GM12878 (cell line): ENCODE measurements around the gene RHOT1. TPM values are rescaled to one million over a fixed set of nuclear protein-coding genes. Genes with fewer than 3 reads are reported as not detected.
A peak's percentile ranks its signal among the peaks of the same experiment; 100 is the strongest.

Experiments
- ATAC-seq: fragments of 200-7000 bp; cut with Tn5 transposase; 3 replicates; pipeline ENCODE4 v1.9.1; 2020; ENCODE audit warnings: mild to moderate bottlenecking, moderate library complexity
- BruUV-seq: library from RNA; stranded (reverse); fragments of 400-500 nt; replicated peaks from 2 replicates; lab custom pipeline; 2021; lab: Mats Ljungman, UMichigan
- CTCF ChIA-PET: fragments of 300-600 bp; sonication (Branson Sonifier 250); formaldehyde crosslinking; extraction: SDS; loops from one replicate; lab custom pipeline; 2021; ENCODE audit warnings: inconsistent platforms; lab: Yijun Ruan, JAX
- POLR2A ChIA-PET: fragments of 350-600 bp; formaldehyde crosslinking; extraction: SDS; loops from one replicate; lab custom pipeline; 2021; ENCODE audit warnings: inconsistent platforms; lab: Charles Lee
- RAD21 ChIA-PET: fragments of 300-600 bp; sonication (Branson Sonifier 250); formaldehyde crosslinking; loops from one replicate; lab custom pipeline; 2023; ENCODE audit warnings: antibody characterized with exemption; ENCODE audit not compliant: unreplicated experiment; lab: Charles Lee
- SMC1A ChIA-PET: fragments of 300-600 bp; sonication (Branson Sonifier 250); formaldehyde crosslinking; loops from one replicate; lab custom pipeline; 2023; ENCODE audit not compliant: unreplicated experiment, uncharacterized antibody; lab: Charles Lee
- DNase-seq: peaks from one replicate; pipeline ENCODE4 v3.0.0-alpha.2; 2011; ENCODE audit warnings: low read depth, low spot score
- FAIRE-seq: peaks from 3 replicates; lab custom pipeline; 2011; peaks lifted over from hg19 to GRCh38; lab: Jason Lieb, UNC
- H2AFZ ChIP-seq: 2 replicates; pipeline ENCODE4 v1.6.0; 2011; ENCODE audit warnings: low read depth, low read length, control low read depth; ENCODE audit not compliant: control insufficient read depth
- H3K27ac ChIP-seq: 2 replicates; pipeline ENCODE4 v1.5.1; 2011; ENCODE audit warnings: control low read depth; ENCODE audit not compliant: control insufficient read depth, insufficient read depth
- H3K27me3 ChIP-seq, 2 experiments: replicated peaks in 1 of 2; 2 replicates each; pipeline versions ENCODE4 v1.6.0 to v1.6.1; 2011; ENCODE audit warnings: low read length in 1 of 2; ENCODE audit not compliant: control insufficient read depth in 2 of 2, insufficient read depth in 2 of 2
- H3K36me3 ChIP-seq, 2 experiments: 2 replicates each; pipeline ENCODE4 v1.5.1; 2011; ENCODE audit warnings: low read length in 1 of 2; ENCODE audit not compliant: control insufficient read depth in 2 of 2, insufficient read depth in 2 of 2
- H3K4me1 ChIP-seq: 2 replicates; pipeline ENCODE4 v1.6.1; 2011; ENCODE audit warnings: mild to moderate bottlenecking, low read length, moderate library complexity, mixed read lengths; ENCODE audit not compliant: control insufficient read depth, insufficient read depth
- H3K4me2 ChIP-seq: 2 replicates; pipeline ENCODE4 v1.6.0; 2011; ENCODE audit warnings: control low read depth; ENCODE audit not compliant: control insufficient read depth, insufficient read depth
- H3K4me3 ChIP-seq: fragments of 200-600 bp; sonication (generic); 2 replicates; pipeline ENCODE4 v1.5.1; 2016
- H3K79me2 ChIP-seq: 2 replicates; pipeline ENCODE4 v1.6.0; 2011; ENCODE audit warnings: low read length; ENCODE audit not compliant: control insufficient read depth, insufficient read depth
- H3K9ac ChIP-seq: 2 replicates; pipeline ENCODE4 v1.8.0; 2011; ENCODE audit warnings: low read length, control low read depth, mixed read lengths; ENCODE audit not compliant: control insufficient read depth, insufficient read depth
- H3K9me3 ChIP-seq: replicated peaks from 3 replicates; pipeline ENCODE4 v1.5.1; 2011; ENCODE audit warnings: mild to moderate bottlenecking, low read length; ENCODE audit not compliant: control insufficient read depth, insufficient read depth
- H4K20me1 ChIP-seq: 2 replicates; pipeline ENCODE4 v1.6.0; 2011; ENCODE audit not compliant: control insufficient read depth, insufficient read depth
- BHLHE40 ChIP-seq, 2 experiments: fragments of 450-650 bp in 1 of 2; IDR thresholded peaks; 2 replicates each; pipeline ENCODE4 v1.6.1; 2011 to 2017; ENCODE audit warnings: low read depth in 2 of 2, borderline replicate concordance in 1 of 2, improper control_type of control experiment in 1 of 2, low read length in 1 of 2, mild to moderate bottlenecking in 1 of 2
- ESRRA ChIP-seq: IDR thresholded peaks from 2 replicates; pipeline ENCODE4 v1.6.1; 2012; ENCODE audit warnings: mild to moderate bottlenecking, low read length, improper control_type of control experiment
- HDAC6 ChIP-seq: fragments of 200-600 bp; sonication (generic); IDR thresholded peaks from one replicate; pipeline ENCODE4 v1.8.0; 2017; ENCODE audit warnings: antibody characterized with exemption; ENCODE audit not compliant: unreplicated experiment
- MTA3 ChIP-seq: IDR thresholded peaks from 2 replicates; pipeline ENCODE4 v1.6.1; 2012; ENCODE audit warnings: low read length, inconsistent platforms, borderline replicate concordance
- RELA ChIP-seq: fragments of 450-650 bp; IDR thresholded peaks from 2 replicates; pipeline ENCODE4 v1.8.0; 2014; ENCODE audit warnings: borderline replicate concordance; ENCODE audit not compliant: partially characterized antibody
- SP1 ChIP-seq: IDR thresholded peaks from one replicate; pipeline ENCODE4 v1.6.1; 2011; ENCODE audit warnings: low read depth, low read length
- USF1 ChIP-seq: IDR thresholded peaks from 2 replicates; pipeline ENCODE4 v1.6.1; 2011; ENCODE audit warnings: borderline replicate concordance, low read depth, mild to moderate bottlenecking, moderate library complexity, mixed read lengths, low read length; ENCODE audit not compliant: insufficient read depth; ENCODE audit errors: extremely low read length
- WRNIP1 ChIP-seq: IDR thresholded peaks from 2 replicates; pipeline ENCODE4 v1.6.1; 2011; ENCODE audit warnings: low read depth, low read length, improper control_type of control experiment, borderline replicate concordance
- WGBS: methylation state at CpG from one replicate; pipeline ENCODE4 v1.1.6; 2016; ENCODE audit warnings: low lambda C conversion rate; ENCODE audit not compliant: insufficient replicate concordance, insufficient coverage; ENCODE audit errors: missing lambda C conversion rate; 5-methylcytosine and 5-hydroxymethylcytosine counted together
- in situ Hi-C: fragments of 300-500 bp; cut with MboI; formaldehyde crosslinking; loops from 9 replicates; pipeline ENCODE4 v1.14.3; 2018; ENCODE audit warnings: mixed read lengths
- intact Hi-C: fragments of 100-400 bp; cut with micrococcal nuclease; formaldehyde crosslinking; loops from one replicate; pipeline ENCODE4 v1.14.2; 2022; ENCODE audit not compliant: unreplicated experiment
- polyA plus RNA-seq, 11 experiments: library from polyadenylated mRNA; depleted of rRNA in 4 of 11; unstranded in 6 of 11; stranded (reverse) in 5 of 11; fragments of >200 nt; fragmentation: Nextera tagmentation in 4 of 11; fragmentation: Illumina TruSeq in 1 of 11; extraction: Ambion mirVana in 4 of 11; extraction: Trizol in 1 of 11; gene quantifications; 1 replicate in 1 of 11; 2 replicates in 10 of 11; pipeline versions ENCODE4 v1.2.1 to v1.2.3, GENCODE V29; 2011 to 2016; ENCODE audit warnings: inconsistent platforms in 2 of 11, missing spikeins in 2 of 11, low read depth in 1 of 11
- total RNA-seq, 4 experiments: library from RNA; depleted of rRNA in 3 of 4; stranded (reverse); fragments of >200 nt in 3 of 4; fragmentation: Illumina TruSeq in 1 of 4; extraction: Trizol in 1 of 4; gene quantifications; 2 replicates each; pipeline versions ENCODE4 v1.2.1 to v1.2.3, GENCODE V29; 2013 to 2021

The RHOT1 gene
- total and polyA plus RNA-seq, 10 of the 15 experiments (the other 5 are each of a cell fraction or from before 2014, with no cell fraction given): 13.3 to 68.2 (median 22.8) TPM

GRCh38 chr17:32256012-32256700 is 113.9 kb downstream of the RHOT1 start (continued):
- TF ChIP-seq ESRRA (no peak), SP1 (no peak), WRNIP1 (no peak), RELA (no peak)

GRCh38 chr17:32256701-32257019 is 114.4 kb downstream of the RHOT1 start:
- peaks cover 0 to 2% of the 10 kb centered on the region in 2 experiments; a peak in 1 of 4 replicates for H3K27me3 ChIP-seq
- ChIA-PET POLR2A (interaction anchor here (0.5 kb wide), 1 partner anchor 176 kb away, joined by 7 read pairs; no protein-coding TSS in a partner anchor), SMC1A (interaction anchor here (0.5 to 1.1 kb wide), 2 partner anchors 60 to 195 kb away, joined by 3 read pairs; no protein-coding TSS in a partner anchor), CTCF (interaction anchor here (0.7 to 8.0 kb wide), 2 partner anchors 61 to 70 kb away, joined by 3 to 132 read pairs; no protein-coding TSS in a partner anchor), RAD21 (interaction anchor here (0.6 to 1.1 kb wide), 4 partner anchors 62 to 149 kb away, joined by 3 to 4 read pairs (median 4); no protein-coding TSS in a partner anchor)
- no peak for DNase-seq
- intact Hi-C loops: no loop called here
- H3K4me1 ChIP-seq: no peaks in the 10 kb centered on the region; the same call in 1 of the 2 replicates
- no peaks in the 10 kb centered on the region for H3K36me3 ChIP-seq
- no peak for TF ChIP-seq HDAC6
- TF ChIP-seq USF1: peak; percentile 15
- TF ChIP-seq BHLHE40 (IDR thresholded peaks at IDR 0.05; ENCODE audit: borderline replicate concordance in 1 of 2, low read depth in 2 of 2, low read length in 1 of 2): peak in 1 of 2 experiments; percentile 49; a peak in 1 of 4 replicates
- TF ChIP-seq MTA3: no peak
- no peak overlapping the region for H2AFZ ChIP-seq
- no peaks in the 10 kb centered on the region for H4K20me1 ChIP-seq
- in situ Hi-C loops: no loop called here
- no peak overlapping the region for H3K27ac ChIP-seq
- H3K9ac ChIP-seq: no peak overlapping the region
- no peaks in the 10 kb centered on the region for H3K9me3 ChIP-seq
- H3K4me2 ChIP-seq: no peak overlapping the region
- peak; percentile 68 for ATAC-seq
- BruUV-seq: no TSS peak
- 7% methylated on average over 9 of the region's 9 CpGs for WGBS
- H3K79me2 ChIP-seq: no peaks in the 10 kb centered on the region
- no peak for FAIRE-seq
- no peak overlapping the region for H3K4me3 ChIP-seq
